ENCODE results near the gene MAP3K3. TPM values are rescaled to one million over a fixed set of nuclear protein-coding genes. Genes with fewer than 3 reads are reported as not detected.
"Not testable (repeated sequence)": the region's sequence is repeated elsewhere in the genome, so short reads cannot be mapped to it uniquely, and the experiment has no call there.

MAP3K3 gene
- polyA plus RNA-seq, 1 donor from 2014 or later = 16.6 TPM

DNA sequence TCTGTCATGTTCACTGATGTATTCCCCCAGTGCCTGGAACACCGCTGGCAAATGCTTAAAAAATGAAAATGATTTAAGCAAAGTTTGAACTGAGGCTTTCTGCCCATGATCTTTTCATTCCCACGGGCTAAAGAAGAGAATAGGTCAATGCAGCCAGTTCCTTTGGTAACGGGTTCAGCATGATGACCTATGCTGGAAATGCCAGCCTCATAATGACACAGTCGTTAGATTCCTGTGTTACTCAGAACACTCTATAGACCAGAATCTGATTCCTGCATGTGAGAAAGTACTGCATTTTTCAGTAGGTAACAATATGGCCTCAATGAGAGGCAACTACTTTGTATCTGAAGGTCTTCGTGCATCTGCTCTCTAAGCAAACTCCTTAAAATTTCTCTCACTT is 96.8 kb downstream of the MAP3K3 start:
- H3K36me3 ChIP-seq (ENCODE audit: insufficient read depth, low read length) = no peaks in the 10 kb centered on the region
- no peak overlapping the region for H2AFZ ChIP-seq (ENCODE audit: low read depth, low read length)
- TF ChIP-seq EZH2 (IDR thresholded peaks at IDR 0.05; ENCODE audit: borderline replicate concordance, insufficient read depth, low read length, poor library complexity, severe bottlenecking) (no peak), TAF1 (IDR thresholded peaks at IDR 0.05; ENCODE audit: low read depth) (no peak), MXI1 (conservative IDR thresholded peaks at IDR 0.05; ENCODE audit: poor library complexity, severe bottlenecking) (no peak), EP300 (conservative IDR thresholded peaks at IDR 0.05; ENCODE audit: poor library complexity, severe bottlenecking) (no peak), POLR2AphosphoS5 (IDR thresholded peaks at IDR 0.05) (no peak), SMC3 (conservative IDR thresholded peaks at IDR 0.05; ENCODE audit: poor library complexity) (no peak), RAD21 (conservative IDR thresholded peaks at IDR 0.05) (no peak)
- TF ChIP-seq, protein P1, sequence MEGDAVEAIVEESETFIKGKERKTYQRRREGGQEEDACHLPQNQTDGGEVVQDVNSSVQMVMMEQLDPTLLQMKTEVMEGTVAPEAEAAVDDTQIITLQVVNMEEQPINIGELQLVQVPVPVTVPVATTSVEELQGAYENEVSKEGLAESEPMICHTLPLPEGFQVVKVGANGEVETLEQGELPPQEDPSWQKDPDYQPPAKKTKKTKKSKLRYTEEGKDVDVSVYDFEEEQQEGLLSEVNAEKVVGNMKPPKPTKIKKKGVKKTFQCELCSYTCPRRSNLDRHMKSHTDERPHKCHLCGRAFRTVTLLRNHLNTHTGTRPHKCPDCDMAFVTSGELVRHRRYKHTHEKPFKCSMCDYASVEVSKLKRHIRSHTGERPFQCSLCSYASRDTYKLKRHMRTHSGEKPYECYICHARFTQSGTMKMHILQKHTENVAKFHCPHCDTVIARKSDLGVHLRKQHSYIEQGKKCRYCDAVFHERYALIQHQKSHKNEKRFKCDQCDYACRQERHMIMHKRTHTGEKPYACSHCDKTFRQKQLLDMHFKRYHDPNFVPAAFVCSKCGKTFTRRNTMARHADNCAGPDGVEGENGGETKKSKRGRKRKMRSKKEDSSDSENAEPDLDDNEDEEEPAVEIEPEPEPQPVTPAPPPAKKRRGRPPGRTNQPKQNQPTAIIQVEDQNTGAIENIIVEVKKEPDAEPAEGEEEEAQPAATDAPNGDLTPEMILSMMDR (IDR thresholded peaks at IDR 0.05; ENCODE audit: poor library complexity, severe bottlenecking) = no peak
- TF ChIP-seq, protein P2, sequence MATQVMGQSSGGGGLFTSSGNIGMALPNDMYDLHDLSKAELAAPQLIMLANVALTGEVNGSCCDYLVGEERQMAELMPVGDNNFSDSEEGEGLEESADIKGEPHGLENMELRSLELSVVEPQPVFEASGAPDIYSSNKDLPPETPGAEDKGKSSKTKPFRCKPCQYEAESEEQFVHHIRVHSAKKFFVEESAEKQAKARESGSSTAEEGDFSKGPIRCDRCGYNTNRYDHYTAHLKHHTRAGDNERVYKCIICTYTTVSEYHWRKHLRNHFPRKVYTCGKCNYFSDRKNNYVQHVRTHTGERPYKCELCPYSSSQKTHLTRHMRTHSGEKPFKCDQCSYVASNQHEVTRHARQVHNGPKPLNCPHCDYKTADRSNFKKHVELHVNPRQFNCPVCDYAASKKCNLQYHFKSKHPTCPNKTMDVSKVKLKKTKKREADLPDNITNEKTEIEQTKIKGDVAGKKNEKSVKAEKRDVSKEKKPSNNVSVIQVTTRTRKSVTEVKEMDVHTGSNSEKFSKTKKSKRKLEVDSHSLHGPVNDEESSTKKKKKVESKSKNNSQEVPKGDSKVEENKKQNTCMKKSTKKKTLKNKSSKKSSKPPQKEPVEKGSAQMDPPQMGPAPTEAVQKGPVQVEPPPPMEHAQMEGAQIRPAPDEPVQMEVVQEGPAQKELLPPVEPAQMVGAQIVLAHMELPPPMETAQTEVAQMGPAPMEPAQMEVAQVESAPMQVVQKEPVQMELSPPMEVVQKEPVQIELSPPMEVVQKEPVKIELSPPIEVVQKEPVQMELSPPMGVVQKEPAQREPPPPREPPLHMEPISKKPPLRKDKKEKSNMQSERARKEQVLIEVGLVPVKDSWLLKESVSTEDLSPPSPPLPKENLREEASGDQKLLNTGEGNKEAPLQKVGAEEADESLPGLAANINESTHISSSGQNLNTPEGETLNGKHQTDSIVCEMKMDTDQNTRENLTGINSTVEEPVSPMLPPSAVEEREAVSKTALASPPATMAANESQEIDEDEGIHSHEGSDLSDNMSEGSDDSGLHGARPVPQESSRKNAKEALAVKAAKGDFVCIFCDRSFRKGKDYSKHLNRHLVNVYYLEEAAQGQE (IDR thresholded peaks at IDR 0.05; ENCODE audit: borderline replicate concordance) = no peak
- H3K4me3 ChIP-seq (ENCODE audit: low read length) = no peak overlapping the region
- H3K27ac ChIP-seq (ENCODE audit: low read length) = no peak overlapping the region
- no peaks in the 10 kb centered on the region for H3F3A ChIP-seq (ENCODE audit: insufficient read depth, low read length, poor library complexity, severe bottlenecking)
- H3K9me2 ChIP-seq (ENCODE audit: insufficient read depth, low read length) = no peaks in the 10 kb centered on the region
- no peaks in the 10 kb centered on the region for H3K27me3 ChIP-seq (ENCODE audit: insufficient read depth, low read depth, low read length)
- H3K4me2 ChIP-seq (ENCODE audit: low read length) = no peak overlapping the region
- no peaks in the 10 kb centered on the region for H3K79me2 ChIP-seq (replicated peaks; ENCODE audit: insufficient read depth, low read length)
- H3K9me3 ChIP-seq (ENCODE audit: low read length) = no peaks in the 10 kb centered on the region
- H4K20me1 ChIP-seq (ENCODE audit: insufficient read depth) = no peaks in the 10 kb centered on the region
- H3K9ac ChIP-seq (ENCODE audit: low read length) = no peak overlapping the region

DNA sequence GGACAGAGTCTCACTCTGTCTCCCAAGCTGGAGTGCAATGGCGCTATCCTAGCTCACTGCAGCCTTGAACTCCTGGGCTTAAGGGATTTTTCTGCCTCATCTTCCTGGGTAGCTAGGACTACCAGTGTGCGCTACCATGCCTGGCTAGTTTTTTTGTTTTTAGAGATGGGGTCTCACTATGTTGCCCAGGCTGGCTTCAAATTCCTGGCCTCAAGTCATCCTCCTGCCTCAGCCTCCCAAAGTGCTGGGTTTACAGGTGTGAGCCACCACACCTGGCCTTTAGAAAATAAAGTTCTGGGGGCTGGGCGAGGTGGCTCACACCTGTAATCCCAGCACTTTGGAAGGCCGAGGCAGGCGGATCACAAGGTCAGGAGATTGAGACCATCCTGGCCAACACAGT is 98.0 kb downstream of the MAP3K3 start:
- H3K79me2 ChIP-seq (replicated peaks; ENCODE audit: insufficient read depth, low read length); H3K4me3 ChIP-seq (ENCODE audit: low read length); H3K27me3 ChIP-seq (ENCODE audit: insufficient read depth, low read depth, low read length); H2AFZ ChIP-seq (ENCODE audit: low read depth, low read length); H3K36me3 ChIP-seq (ENCODE audit: insufficient read depth, low read length); H3K27ac ChIP-seq (ENCODE audit: low read length); H3K9ac ChIP-seq (ENCODE audit: low read length); H3K9me2 ChIP-seq (ENCODE audit: insufficient read depth, low read length); H3K9me3 ChIP-seq (ENCODE audit: low read length); H3F3A ChIP-seq (ENCODE audit: insufficient read depth, low read length, poor library complexity, severe bottlenecking); H4K20me1 ChIP-seq (ENCODE audit: insufficient read depth); H3K4me2 ChIP-seq (ENCODE audit: low read length): not testable (repeated sequence)

DNA sequence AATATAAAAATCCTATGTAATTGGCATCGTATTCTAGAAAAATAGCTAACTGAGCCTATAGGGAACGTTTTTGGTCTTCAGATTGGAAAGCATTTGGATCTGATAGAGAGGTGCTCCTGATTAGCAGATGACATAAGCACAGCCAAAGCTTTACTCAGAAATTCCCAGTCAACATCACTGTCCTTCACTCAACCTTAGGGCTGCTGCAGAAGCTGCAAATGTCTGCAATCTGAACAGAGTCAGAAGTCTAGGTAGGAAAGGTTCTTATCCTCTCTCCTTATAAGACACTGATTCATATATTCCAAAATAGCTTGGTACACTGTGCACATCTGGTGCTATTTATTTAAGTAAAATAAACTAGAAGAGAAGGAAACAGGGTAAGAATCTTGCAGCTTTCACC is 100.2 kb downstream of the MAP3K3 start:
- Histone ChIP-seq H3K36me3 (ENCODE audit: insufficient read depth, low read length) (no peaks in the 10 kb centered on the region), H3K27ac (ENCODE audit: low read length) (no peak overlapping the region), H3K79me2 (replicated peaks; ENCODE audit: insufficient read depth, low read length) (no peaks in the 10 kb centered on the region), H3K9me2 (ENCODE audit: insufficient read depth, low read length) (no peaks in the 10 kb centered on the region), H2AFZ (ENCODE audit: low read depth, low read length) (no peak overlapping the region), H3K27me3 (ENCODE audit: insufficient read depth, low read depth, low read length) (no peaks in the 10 kb centered on the region), H3F3A (ENCODE audit: insufficient read depth, low read length, poor library complexity, severe bottlenecking) (no peaks in the 10 kb centered on the region), H3K4me3 (ENCODE audit: low read length) (no peak overlapping the region), H3K4me2 (ENCODE audit: low read length) (no peak overlapping the region), H3K9me3 (ENCODE audit: low read length) (no peaks in the 10 kb centered on the region), H4K20me1 (ENCODE audit: insufficient read depth) (no peaks in the 10 kb centered on the region), H3K9ac (ENCODE audit: low read length) (no peak overlapping the region)
- TF ChIP-seq RAD21 (conservative IDR thresholded peaks at IDR 0.05) (no peak), EP300 (conservative IDR thresholded peaks at IDR 0.05; ENCODE audit: poor library complexity, severe bottlenecking) (no peak)
- TF ChIP-seq, protein P1 (IDR thresholded peaks at IDR 0.05; ENCODE audit: poor library complexity, severe bottlenecking) = no peak
